H9 (cell line): ENCODE data around the gene CADPS2. TPM values are rescaled to one million over a fixed set of nuclear protein-coding genes. Genes with fewer than 3 reads are reported as not detected.

Experiments used
- DNase-seq: peaks from one replicate; pipeline ENCODE4 v3.0.0-alpha.2; 2017
- H2AFZ ChIP-seq: one replicate; pipeline ENCODE4 v1.6.1; 2013; ENCODE audit warnings: mild to moderate bottlenecking, low read length, control low read depth, moderate library complexity
- H2AK5ac ChIP-seq: 2 replicates; pipeline ENCODE4 v1.6.1; 2013; ENCODE audit warnings: low read length, control low read depth, mixed read lengths; ENCODE audit not compliant: insufficient read length
- H2BK120ac ChIP-seq: one replicate; pipeline ENCODE4 v1.6.1; 2013; ENCODE audit warnings: low read depth, mild to moderate bottlenecking, low read length, control low read depth, inconsistent platforms; ENCODE audit not compliant: poor library complexity, severe bottlenecking
- H2BK12ac ChIP-seq: 2 replicates; pipeline ENCODE4 v1.6.1; 2013; ENCODE audit warnings: low read length, control low read depth, mixed read lengths, low read depth; ENCODE audit not compliant: insufficient read length
- H2BK15ac ChIP-seq: 2 replicates; pipeline ENCODE4 v1.6.1; 2013; ENCODE audit warnings: low read depth, low read length, control low read depth
- H2BK20ac ChIP-seq: one replicate; pipeline ENCODE4 v1.6.1; 2013; ENCODE audit warnings: low read depth, mild to moderate bottlenecking, low read length, control low read depth, inconsistent platforms; ENCODE audit not compliant: poor library complexity, severe bottlenecking
- H2BK5ac ChIP-seq: 2 replicates; pipeline ENCODE4 v1.6.1; 2013; ENCODE audit warnings: low read length, control low read depth, mixed read lengths; ENCODE audit not compliant: insufficient read length
- H3K14ac ChIP-seq: 2 replicates; pipeline ENCODE4 v1.6.1; 2013; ENCODE audit warnings: low read length, control low read depth; ENCODE audit not compliant: insufficient read depth
- H3K18ac ChIP-seq: 2 replicates; pipeline ENCODE4 v1.6.1; 2013; ENCODE audit warnings: low read depth, mild to moderate bottlenecking, mixed read lengths, low read length, control low read depth; ENCODE audit not compliant: insufficient read length
- H3K23ac ChIP-seq: 2 replicates; pipeline ENCODE4 v1.6.1; 2013; ENCODE audit warnings: low read length, control low read depth, mixed read lengths, low read depth; ENCODE audit not compliant: insufficient read length
- H3K23me2 ChIP-seq: 2 replicates; pipeline ENCODE4 v1.6.1; 2013; ENCODE audit warnings: low read depth, mild to moderate bottlenecking, mixed read lengths, low read length, control low read depth; ENCODE audit not compliant: insufficient read length, poor library complexity, severe bottlenecking
- H3K27ac ChIP-seq: 2 replicates; pipeline ENCODE4 v1.5.1; 2013; ENCODE audit warnings: low read length, control low read depth, mixed read lengths, low read depth; ENCODE audit not compliant: insufficient read length
- H3K27me3 ChIP-seq: 2 replicates; pipeline ENCODE4 v1.6.1; 2013; ENCODE audit warnings: low read length, control low read depth, inconsistent platforms; ENCODE audit not compliant: insufficient read depth
- H3K4ac ChIP-seq: 2 replicates; pipeline ENCODE4 v1.6.1; 2013; ENCODE audit warnings: low read depth, mild to moderate bottlenecking, control low read depth, inconsistent platforms, low read length, moderate library complexity
- H3K4me1 ChIP-seq: 2 replicates; pipeline ENCODE4 v1.6.1; 2013; ENCODE audit warnings: low read length, control low read depth, inconsistent platforms; ENCODE audit not compliant: insufficient read depth
- H3K4me2 ChIP-seq: 2 replicates; pipeline ENCODE4 v1.6.1; 2013; ENCODE audit warnings: low read length, control low read depth, mixed read lengths; ENCODE audit not compliant: insufficient read length, insufficient read depth
- H3K56ac ChIP-seq: 2 replicates; pipeline ENCODE4 v1.6.1; 2013; ENCODE audit warnings: low read depth, mild to moderate bottlenecking, mixed read lengths, low read length, control low read depth; ENCODE audit not compliant: insufficient read length
- H3K79me1 ChIP-seq: 2 replicates; pipeline ENCODE4 v1.6.1; 2013; ENCODE audit warnings: low read depth, mild to moderate bottlenecking, moderate library complexity, low read length, control low read depth, inconsistent platforms; ENCODE audit not compliant: insufficient read depth, poor library complexity, severe bottlenecking
- H3K79me2 ChIP-seq: 2 replicates; pipeline ENCODE4 v1.6.1; 2013; ENCODE audit warnings: low read length, control low read depth, inconsistent platforms; ENCODE audit not compliant: insufficient read depth
- H3K9ac ChIP-seq: 2 replicates; pipeline ENCODE4 v1.6.1; 2013; ENCODE audit warnings: low read length, control low read depth, mixed read lengths; ENCODE audit not compliant: insufficient read length; ENCODE audit errors: extremely low read depth
- H3K9me3 ChIP-seq: one replicate; pipeline ENCODE4 v1.6.1; 2013; ENCODE audit warnings: low read depth, low read length, inconsistent platforms; ENCODE audit not compliant: control insufficient read depth
- H3T11ph ChIP-seq: one replicate; pipeline ENCODE4 v1.6.1; 2013; ENCODE audit warnings: mild to moderate bottlenecking, low read length, control low read depth, inconsistent platforms
- H4K20me1 ChIP-seq: one replicate; pipeline ENCODE4 v1.6.1; 2013; ENCODE audit not compliant: control insufficient read depth, insufficient read length, insufficient read depth
- H4K5ac ChIP-seq: 2 replicates; pipeline ENCODE4 v1.6.1; 2013; ENCODE audit warnings: low read depth, mild to moderate bottlenecking, mixed read lengths, low read length, control low read depth; ENCODE audit not compliant: insufficient read length
- H4K8ac ChIP-seq: replicated peaks from 2 replicates; pipeline ENCODE4 v1.6.1; 2013; ENCODE audit warnings: low read length, control low read depth, mixed read lengths, low read depth; ENCODE audit not compliant: insufficient read length
- H4K91ac ChIP-seq: 2 replicates; pipeline ENCODE4 v1.6.1; 2013; ENCODE audit warnings: low read depth, mild to moderate bottlenecking, moderate library complexity, mixed read lengths, low read length, control low read depth; ENCODE audit not compliant: insufficient read length
- H3K27ac Mint-ChIP-seq, 3 experiments: 2 replicates in 2 of 3; 3 replicates in 1 of 3; pipeline ENCODE4 v1.8.0; 2020 to 2021; ENCODE audit warnings: mixed read lengths in 3 of 3, mild to moderate bottlenecking in 1 of 3, moderate library complexity in 1 of 3
- H3K27me3 Mint-ChIP-seq: 2 replicates; pipeline ENCODE4 v1.8.0; 2021; ENCODE audit warnings: low read depth, mild to moderate bottlenecking, moderate library complexity, mixed read lengths
- H3K36me3 Mint-ChIP-seq, 3 experiments: 2 replicates in 2 of 3; 3 replicates in 1 of 3; pipeline ENCODE4 v1.8.0; 2020 to 2021; ENCODE audit warnings: low read depth in 3 of 3, mixed read lengths in 3 of 3; ENCODE audit not compliant: insufficient read depth in 1 of 3
- H3K4me1 Mint-ChIP-seq, 2 experiments: 2 replicates each; pipeline ENCODE4 v1.8.0; 2020; ENCODE audit warnings: mixed read lengths in 2 of 2
- H3K4me3 Mint-ChIP-seq, 2 experiments: 2 replicates in 1 of 2; 3 replicates in 1 of 2; pipeline ENCODE4 v1.8.0; 2020 to 2021; ENCODE audit warnings: mild to moderate bottlenecking in 2 of 2, mixed read lengths in 2 of 2, moderate library complexity in 1 of 2
- H3K9me3 Mint-ChIP-seq, 2 experiments: 2 replicates in 1 of 2; 3 replicates in 1 of 2; pipeline ENCODE4 v1.8.0; 2020; ENCODE audit warnings: mild to moderate bottlenecking in 2 of 2, mixed read lengths in 2 of 2, moderate library complexity in 1 of 2
- WGBS: extraction: QIAGEN DNeasy Blood & Tissue Kit; methylation state at CpG from one replicate; pipeline ENCODE4 v1.1.7; 2013; ENCODE audit warnings: missing lambda C conversion rate, low lambda C conversion rate, mixed read lengths; ENCODE audit not compliant: insufficient read length; ENCODE audit errors: extremely low coverage; 5-methylcytosine and 5-hydroxymethylcytosine counted together
- total RNA-seq: library from RNA; stranded (reverse); gene quantifications from 2 replicates; pipeline ENCODE4 v1.2.1, GENCODE V29; 2021
- TF ChIP-seq, protein P1 (sequence below): fragments of 200-600 bp; sonication (generic); conservative IDR thresholded peaks from 3 replicates; pipeline ENCODE4 v1.8.0; 2021; ENCODE audit warnings: antibody characterized with exemption, mild to moderate bottlenecking

CADPS2 gene
- total RNA-seq, 1 experiment from 2014 or later = 7.1 TPM

DNA sequence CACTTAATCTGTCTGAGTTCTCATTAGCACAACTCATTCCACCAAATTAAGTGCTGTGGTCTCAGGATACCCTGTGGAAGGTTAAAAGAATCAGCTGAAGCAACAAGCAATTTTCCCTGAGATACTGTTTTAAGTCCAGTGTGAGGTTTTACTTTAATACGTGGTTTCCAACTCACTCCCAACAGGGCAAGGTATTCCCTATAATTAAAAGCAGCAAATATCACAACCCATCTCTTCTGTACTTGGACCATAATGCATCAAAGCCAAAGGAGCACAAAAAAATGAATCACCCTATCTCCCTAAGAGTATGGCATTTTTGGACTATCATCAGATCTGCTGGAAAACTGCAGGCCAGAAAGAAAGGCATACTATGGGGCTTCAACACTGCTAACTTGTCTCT lies 4.9 kb downstream of the CADPS2 start:
- no peak overlapping the region for H2BK20ac ChIP-seq
- H2AK5ac ChIP-seq = no peak overlapping the region
- H2AFZ ChIP-seq = no peak overlapping the region
- no peak overlapping the region for H3K23ac ChIP-seq
- H4K20me1 ChIP-seq = no peaks in the 10 kb centered on the region
- H3T11ph ChIP-seq = no peak overlapping the region
- DNase-seq = no peak
- no peaks in the 10 kb centered on the region for H3K79me2 ChIP-seq
- no peaks in the 10 kb centered on the region for H3K9me3 ChIP-seq
- no peak overlapping the region for H3K4me2 ChIP-seq
- no peak overlapping the region for H3K18ac ChIP-seq
- Mint-ChIP-seq H3K9me3 (no peaks in the 10 kb centered on the region; a peak in 1 of 5 replicates), H3K27ac (no peak overlapping the region), H3K4me3 (no peak overlapping the region), H3K36me3 (no peaks in the 10 kb centered on the region), H3K4me1 (peaks cover 16 to 18% of the 10 kb centered on the region in 2 experiments), H3K27me3 (peaks cover 17% of the 10 kb centered on the region)
- no peaks in the 10 kb centered on the region for H3K4me1 ChIP-seq
- peaks cover 10% of the 10 kb centered on the region for H3K23me2 ChIP-seq
- no peak overlapping the region for H2BK15ac ChIP-seq
- TF ChIP-seq, protein P1, sequence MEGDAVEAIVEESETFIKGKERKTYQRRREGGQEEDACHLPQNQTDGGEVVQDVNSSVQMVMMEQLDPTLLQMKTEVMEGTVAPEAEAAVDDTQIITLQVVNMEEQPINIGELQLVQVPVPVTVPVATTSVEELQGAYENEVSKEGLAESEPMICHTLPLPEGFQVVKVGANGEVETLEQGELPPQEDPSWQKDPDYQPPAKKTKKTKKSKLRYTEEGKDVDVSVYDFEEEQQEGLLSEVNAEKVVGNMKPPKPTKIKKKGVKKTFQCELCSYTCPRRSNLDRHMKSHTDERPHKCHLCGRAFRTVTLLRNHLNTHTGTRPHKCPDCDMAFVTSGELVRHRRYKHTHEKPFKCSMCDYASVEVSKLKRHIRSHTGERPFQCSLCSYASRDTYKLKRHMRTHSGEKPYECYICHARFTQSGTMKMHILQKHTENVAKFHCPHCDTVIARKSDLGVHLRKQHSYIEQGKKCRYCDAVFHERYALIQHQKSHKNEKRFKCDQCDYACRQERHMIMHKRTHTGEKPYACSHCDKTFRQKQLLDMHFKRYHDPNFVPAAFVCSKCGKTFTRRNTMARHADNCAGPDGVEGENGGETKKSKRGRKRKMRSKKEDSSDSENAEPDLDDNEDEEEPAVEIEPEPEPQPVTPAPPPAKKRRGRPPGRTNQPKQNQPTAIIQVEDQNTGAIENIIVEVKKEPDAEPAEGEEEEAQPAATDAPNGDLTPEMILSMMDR = no peak
- no peak overlapping the region for H2BK120ac ChIP-seq
- H2BK5ac ChIP-seq = no peak overlapping the region
- no peak overlapping the region for H3K27ac ChIP-seq
- no peak overlapping the region for H4K8ac ChIP-seq
- no peak overlapping the region for H3K14ac ChIP-seq
- no peaks in the 10 kb centered on the region for H3K27me3 ChIP-seq
- no peak overlapping the region for H4K91ac ChIP-seq
- no peak overlapping the region for H3K9ac ChIP-seq
- H4K5ac ChIP-seq = no peak overlapping the region
- H3K56ac ChIP-seq = no peak overlapping the region
- no peak overlapping the region for H3K4ac ChIP-seq
- no peak overlapping the region for H2BK12ac ChIP-seq
- WGBS = no CpG with 5 or more reads among the region's 1 CpG
- H3K79me1 ChIP-seq = no peaks in the 10 kb centered on the region
